ENCODE measurements around the gene U2AF2. TPM values are rescaled to one million over a fixed set of nuclear protein-coding genes. Genes with fewer than 3 reads are reported as not detected.
"Not testable (repeated sequence)": the region's sequence is repeated elsewhere in the genome, so short reads cannot be mapped to it uniquely, and the experiment has no call there.

Gene U2AF2
- polyA plus RNA-seq, 3 donors = 156 to 170 (median 157) TPM

GRCh38 chr19:55700813-55701212, 46.0 kb downstream of the U2AF2 start:
- no peak for DNase-seq (ENCODE audit: low read depth in 3 of 3, low spot score in 2 of 3)

- DNase-seq (ENCODE audit: low read depth in 3 of 3, low spot score in 2 of 3) = no peak
These were observed 47.3 kb downstream of the U2AF2 start for GRCh38 chr19:55702131-55702627.

- DNase-seq (ENCODE audit: low read depth in 3 of 3, low spot score in 2 of 3) = no peak
These were observed 49.0 kb downstream of the U2AF2 start for GRCh38 chr19:55703790-55704215.

- no peak for DNase-seq (ENCODE audit: low read depth in 3 of 3, low spot score in 2 of 3)
These were observed 49.8 kb downstream of the U2AF2 start for GRCh38 chr19:55704494-55705245.

- DNase-seq (ENCODE audit: low read depth in 3 of 3, low spot score in 2 of 3) = no peak
These were observed 51.1 kb downstream of the U2AF2 start for GRCh38 chr19:55705972-55706371.

GRCh38 chr19:55711719-55712118, 56.9 kb downstream of the U2AF2 start:
- DNase-seq (ENCODE audit: low read depth in 3 of 3, low spot score in 2 of 3) = no peak

GRCh38 chr19:55712804-55713631, 58.2 kb downstream of the U2AF2 start:
- no peak for DNase-seq (ENCODE audit: low read depth in 3 of 3, low spot score in 2 of 3)

- no peak for DNase-seq (ENCODE audit: low read depth in 3 of 3, low spot score in 2 of 3)
These were observed 61.7 kb downstream of the U2AF2 start for GRCh38 chr19:55716531-55716930.

- DNase-seq (ENCODE audit: low read depth in 3 of 3, low spot score in 2 of 3) = no peak
These were observed 62.4 kb downstream of the U2AF2 start for GRCh38 chr19:55717251-55717650.

GRCh38 chr19:55717879-55718711, 63.3 kb downstream of the U2AF2 start:
- DNase-seq (ENCODE audit: low read depth in 3 of 3, low spot score in 2 of 3) = not testable (repeated sequence)

GRCh38 chr19:55720214-55720746, 65.4 kb downstream of the U2AF2 start:
- no peak for DNase-seq (ENCODE audit: low read depth in 3 of 3, low spot score in 2 of 3)

- no peak for DNase-seq (ENCODE audit: low read depth in 3 of 3, low spot score in 2 of 3)
These were observed 66.0 kb downstream of the U2AF2 start for GRCh38 chr19:55720801-55721200.

GRCh38 chr19:55723491-55723890, 68.7 kb downstream of the U2AF2 start:
- DNase-seq (ENCODE audit: low read depth in 3 of 3, low spot score in 2 of 3) = no peak

Other genes with a start within 250 kb of the U2AF2 start
- gene UBE2S, start 247.2 kb upstream of the U2AF2 start, polyA plus RNA-seq (ENCODE audit: insufficient read length in 3 of 3) = 10 to 100 TPM; 38.8 to 53.3 (median 46.7) TPM
- gene SHISA7, start 211.7 kb upstream of the U2AF2 start, polyA plus RNA-seq (ENCODE audit: insufficient read length in 3 of 3) = under 1 TPM; 0.11 to 0.19 (median 0.13) TPM
- 10 to 100 TPM; 28.7 to 38.3 (median 31.9) TPM for gene ISOC2, start 193.4 kb upstream of the U2AF2 start, polyA plus RNA-seq (ENCODE audit: insufficient read length in 3 of 3)
- gene C19orf85, start 190.3 kb upstream of the U2AF2 start, polyA plus RNA-seq (ENCODE audit: insufficient read length in 3 of 3) = not detected
- gene ZNF628, start 178.4 kb upstream of the U2AF2 start, polyA plus RNA-seq (ENCODE audit: insufficient read length in 3 of 3) = 1 to 10 TPM; 2.0 to 3.0 (median 3.0) TPM
- 10 to 100 TPM; 44.7 to 51.7 (median 45.9) TPM for gene NAT14, start 169.8 kb upstream of the U2AF2 start, polyA plus RNA-seq (ENCODE audit: insufficient read length in 3 of 3)
- 1 to 10 TPM; 1.1 to 1.6 (median 1.2) TPM for gene SSC5D, start 166.6 kb upstream of the U2AF2 start, polyA plus RNA-seq (ENCODE audit: insufficient read length in 3 of 3)
- under 1 TPM; 0.37 to 0.51 (median 0.50) TPM for gene SBK2, start 117.9 kb upstream of the U2AF2 start, polyA plus RNA-seq (ENCODE audit: insufficient read length in 3 of 3)
- under 1 TPM in 2 of 3 donors, not detected in 1; 0.15 to 0.21 TPM for gene SBK3, start 109.5 kb upstream of the U2AF2 start, polyA plus RNA-seq (ENCODE audit: insufficient read length in 3 of 3)
- gene ZNF579, start 74.2 kb upstream of the U2AF2 start, polyA plus RNA-seq (ENCODE audit: insufficient read length in 3 of 3) = 10 to 100 TPM; 11.8 to 13.2 (median 13.1) TPM
- gene FIZ1, start 55.5 kb upstream of the U2AF2 start, polyA plus RNA-seq (ENCODE audit: insufficient read length in 3 of 3) = 10 to 100 TPM; 16.6 to 18.9 (median 17.7) TPM
- gene ZNF524, start 54.7 kb upstream of the U2AF2 start, polyA plus RNA-seq (ENCODE audit: insufficient read length in 3 of 3) = 1 to 10 TPM; 6.0 to 8.1 (median 6.6) TPM
- 1 to 10 TPM; 5.1 to 7.0 (median 6.1) TPM for gene ZNF865, start 49.4 kb upstream of the U2AF2 start, polyA plus RNA-seq (ENCODE audit: insufficient read length in 3 of 3)
- gene ZNF784, start 30.5 kb upstream of the U2AF2 start, polyA plus RNA-seq (ENCODE audit: insufficient read length in 3 of 3) = 10 to 100 TPM in 2 of 3 donors, 1 to 10 TPM in 1; 9.1 to 10.8 (median 10.0) TPM
- 10 to 100 TPM; 33.3 to 39.6 (median 38.2) TPM for gene ZNF580, start 14.0 kb upstream of the U2AF2 start, polyA plus RNA-seq (ENCODE audit: insufficient read length in 3 of 3)
- gene ZNF581, start 11.4 kb upstream of the U2AF2 start, polyA plus RNA-seq (ENCODE audit: insufficient read length in 3 of 3) = 10 to 100 TPM; 22.1 to 24.5 (median 24.2) TPM
- gene CCDC106, start 6.8 kb upstream of the U2AF2 start, polyA plus RNA-seq (ENCODE audit: insufficient read length in 3 of 3) = 10 to 100 TPM; 19.1 to 20.8 (median 20.8) TPM
- gene EPN1, start 20.2 kb downstream of the U2AF2 start, polyA plus RNA-seq (ENCODE audit: insufficient read length in 3 of 3) = 100 to 1,000 TPM in 1 of 3 donors, 10 to 100 TPM in 2; 82.7 to 104 (median 85.8) TPM
- under 1 TPM in 1 of 3 donors, not detected in 2; 0.07 TPM for gene NLRP9, start 83.4 kb downstream of the U2AF2 start, polyA plus RNA-seq (ENCODE audit: insufficient read length in 3 of 3)
- gene RFPL4A, start 104.1 kb downstream of the U2AF2 start, polyA plus RNA-seq (ENCODE audit: insufficient read length in 3 of 3) = not detected
- under 1 TPM in 1 of 3 donors, not detected in 2; 0.24 TPM for gene RFPL4AL1, start 114.1 kb downstream of the U2AF2 start, polyA plus RNA-seq (ENCODE audit: insufficient read length in 3 of 3)
- under 1 TPM; 0.13 to 0.19 (median 0.15) TPM for gene NLRP11, start 177.0 kb downstream of the U2AF2 start, polyA plus RNA-seq (ENCODE audit: insufficient read length in 3 of 3)
- not detected for gene NLRP4, start 181.5 kb downstream of the U2AF2 start, polyA plus RNA-seq (ENCODE audit: insufficient read length in 3 of 3)